GM23248 (cell line): Measurements from ENCODE around the gene POU2F1. TPM values are rescaled to one million over a fixed set of nuclear protein-coding genes. Genes with fewer than 3 reads are reported as not detected.

ENCODE experiments used
- DNase-seq: peaks from one replicate; pipeline ENCODE4 v3.0.0-alpha.2; 2015
- H2AFZ ChIP-seq: fragments of 200-600 bp; sonication (generic); 2 replicates; pipeline ENCODE4 v1.6.1; 2016; ENCODE audit warnings: antibody characterized with exemption
- H3F3A ChIP-seq: fragments of 200-600 bp; sonication (generic); 2 replicates; pipeline ENCODE4 v1.6.1; 2016; ENCODE audit warnings: mild to moderate bottlenecking, antibody characterized with exemption, mixed run types; ENCODE audit not compliant: insufficient read depth
- H3K27ac ChIP-seq: fragments of 200-600 bp; sonication (generic); 2 replicates; pipeline ENCODE4 v1.5.1; 2016; ENCODE audit warnings: mild to moderate bottlenecking
- H3K27me3 ChIP-seq: fragments of 200-600 bp; sonication (generic); replicated peaks from 2 replicates; pipeline ENCODE4 v1.6.1; 2016; ENCODE audit warnings: mild to moderate bottlenecking; ENCODE audit not compliant: insufficient read depth
- H3K36me3 ChIP-seq: fragments of 200-600 bp; sonication (generic); 2 replicates; pipeline ENCODE4 v1.6.1; 2016; ENCODE audit warnings: low read depth, mild to moderate bottlenecking
- H3K4me1 ChIP-seq: fragments of 200-600 bp; sonication (generic); 2 replicates; pipeline ENCODE4 v1.6.1; 2016; ENCODE audit warnings: mild to moderate bottlenecking; ENCODE audit not compliant: insufficient read depth
- H3K4me2 ChIP-seq: fragments of 200-600 bp; sonication (generic); one replicate; pipeline ENCODE4 v1.6.1; 2016; ENCODE audit warnings: mild to moderate bottlenecking; ENCODE audit not compliant: unreplicated experiment
- H3K4me3 ChIP-seq: fragments of 200-600 bp; sonication (generic); 2 replicates; pipeline ENCODE4 v1.5.1; 2016; ENCODE audit warnings: mild to moderate bottlenecking
- H3K79me2 ChIP-seq: fragments of 200-600 bp; sonication (generic); 2 replicates; pipeline ENCODE4 v1.6.1; 2016; ENCODE audit warnings: mild to moderate bottlenecking; ENCODE audit not compliant: insufficient read depth
- H3K9ac ChIP-seq: fragments of 200-600 bp; sonication (generic); 2 replicates; pipeline ENCODE4 v1.6.1; 2016; ENCODE audit warnings: mild to moderate bottlenecking
- H3K9me2 ChIP-seq: fragments of 200-600 bp; sonication (generic); 2 replicates; pipeline ENCODE4 v1.6.1; 2016; ENCODE audit warnings: mixed run types, mild to moderate bottlenecking, moderate library complexity; ENCODE audit not compliant: insufficient read depth
- H3K9me3 ChIP-seq: fragments of 200-600 bp; sonication (generic); one replicate; pipeline ENCODE4 v1.6.1; 2017; ENCODE audit warnings: low read depth
- H4K20me1 ChIP-seq: fragments of 200-600 bp; sonication (generic); 2 replicates; pipeline ENCODE4 v1.6.0; 2016; ENCODE audit not compliant: insufficient read depth
- EZH2 ChIP-seq: fragments of 200-600 bp; sonication (generic); IDR thresholded peaks from 2 replicates; pipeline ENCODE4 v1.6.1; 2018; ENCODE audit warnings: antibody characterized with exemption, mild to moderate bottlenecking; ENCODE audit not compliant: insufficient read depth, poor library complexity, severe bottlenecking
- EZH2phosphoT487 ChIP-seq: fragments of 200-600 bp; sonication (generic); IDR thresholded peaks from 2 replicates; pipeline ENCODE4 v1.6.1; 2018; ENCODE audit warnings: antibody characterized with exemption, moderate library complexity, mild to moderate bottlenecking, low read depth; ENCODE audit not compliant: insufficient read depth
- WGBS, 2 experiments: methylation state at CpG; one replicate each; pipeline ENCODE4 v1.1.6; 2015 to 2017; ENCODE audit warnings: low lambda C conversion rate in 2 of 2, low coverage in 1 of 2; ENCODE audit errors: missing lambda C conversion rate in 2 of 2; 5-methylcytosine and 5-hydroxymethylcytosine counted together
- in situ Hi-C: fragments of 300-500 bp; cut with MboI; formaldehyde crosslinking; loops from 2 replicates; pipeline ENCODE4 v1.15.0; 2020
- polyA plus RNA-seq: library from polyadenylated mRNA; unstranded; fragments of >200 nt; fragmentation: Nextera tagmentation; extraction: Ambion mirVana; gene quantifications from 2 replicates; pipeline ENCODE4 v1.2.1, GENCODE V29; 2016
- total RNA-seq: library from RNA; depleted of rRNA; stranded (reverse); fragments of >200 nt; shearing (Covaris generic); gene quantifications from 2 replicates; pipeline ENCODE4 v1.2.3, GENCODE V29; 2014

Gene POU2F1
- total and polyA plus RNA-seq, 2 experiments from 2014 or later: 3.4 to 3.7 TPM

- H3K9me2 ChIP-seq: no peaks in the 10 kb centered on the region
- in situ Hi-C loops: no loop called here
- H3K4me2 ChIP-seq: no peak overlapping the region
- H3K27me3 ChIP-seq: no peaks in the 10 kb centered on the region
- H3K4me1 ChIP-seq: 0 out of 2 replicates have a peak, but pooled peaks cover 7% of the 10 kb centered on the region
- H4K20me1 ChIP-seq: no peaks in the 10 kb centered on the region
- no peaks in the 10 kb centered on the region for H3F3A ChIP-seq
- no peaks in the 10 kb centered on the region for H3K9me3 ChIP-seq
- WGBS, 2 experiments: 4 to 6% methylated on average over 1 of the region's 1 CpG
- H3K27ac ChIP-seq: no peak overlapping the region
- no peak overlapping the region for H3K9ac ChIP-seq
- H3K79me2 ChIP-seq: no peaks in the 10 kb centered on the region
- H3K4me3 ChIP-seq: no peak overlapping the region
- DNase-seq: peak; percentile 22
- no peak overlapping the region for H2AFZ ChIP-seq
- no peak for TF ChIP-seq EZH2phosphoT487
- TF ChIP-seq EZH2: no peak
- no peaks in the 10 kb centered on the region for H3K36me3 ChIP-seq
Observed at GRCh38 chr1:167332503-167332902, 111.8 kb downstream of the POU2F1 start.

DNA sequence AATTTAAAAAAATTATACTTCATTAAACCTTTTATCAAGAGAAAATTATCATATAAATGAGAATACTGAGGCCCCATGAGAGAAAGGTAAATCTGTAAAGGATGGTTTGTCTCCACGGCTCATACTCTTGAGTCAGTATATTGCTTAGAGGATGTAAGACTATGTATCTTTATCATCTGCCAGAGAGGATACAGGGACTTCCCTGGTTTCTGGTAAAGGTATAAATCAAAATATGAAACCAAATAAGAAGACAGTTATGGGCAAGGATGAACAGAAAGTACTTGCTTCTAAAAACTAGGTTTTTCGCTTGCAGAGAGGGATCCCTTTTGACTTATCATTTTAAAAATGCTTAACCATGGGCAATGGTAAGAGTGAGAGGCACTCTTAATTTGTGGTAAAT lies 112.4 kb downstream of the POU2F1 start:
- H3K9me2 ChIP-seq: no peaks in the 10 kb centered on the region
- H3K4me3 ChIP-seq: no peak overlapping the region
- no peaks in the 10 kb centered on the region for H3F3A ChIP-seq
- H3K9ac ChIP-seq: no peak overlapping the region
- H2AFZ ChIP-seq: no peak overlapping the region
- in situ Hi-C loops: no loop called here
- H3K79me2 ChIP-seq: no peaks in the 10 kb centered on the region
- H3K9me3 ChIP-seq: no peaks in the 10 kb centered on the region
- no peak for DNase-seq
- no peak overlapping the region for H3K27ac ChIP-seq
- no peak for TF ChIP-seq EZH2phosphoT487
- TF ChIP-seq EZH2: no peak
- H3K27me3 ChIP-seq: no peaks in the 10 kb centered on the region
- WGBS, 2 experiments: 98 to 100% methylated on average over 2 of the region's 2 CpGs
- H3K4me2 ChIP-seq: no peak overlapping the region
- no peaks in the 10 kb centered on the region for H4K20me1 ChIP-seq
- H3K4me1 ChIP-seq: 0 out of 2 replicates have a peak, but pooled peaks cover 7% of the 10 kb centered on the region
- H3K36me3 ChIP-seq: no peaks in the 10 kb centered on the region

DNA sequence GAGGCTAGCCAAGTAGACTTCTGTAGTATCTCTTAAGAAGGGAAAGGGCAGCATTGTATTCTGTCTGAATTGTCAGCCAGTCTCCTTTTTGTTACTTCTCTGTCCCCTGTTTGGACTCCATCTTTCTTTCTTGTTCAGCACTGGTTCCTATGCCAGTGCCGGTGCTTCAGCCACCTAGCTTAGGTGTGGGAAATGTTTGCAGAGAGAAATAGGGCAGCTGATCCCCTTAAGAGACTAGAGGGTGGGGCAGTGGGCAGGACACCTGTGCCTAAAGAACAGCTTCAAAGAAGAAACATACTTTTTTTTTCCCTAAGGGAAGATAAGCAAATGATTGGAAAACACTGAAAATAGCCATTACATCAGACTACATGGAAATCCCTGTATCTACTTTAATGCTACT lies 113.0 kb downstream of the POU2F1 start:
- no peaks in the 10 kb centered on the region for H3K36me3 ChIP-seq
- no peak overlapping the region for H3K27ac ChIP-seq
- no peaks in the 10 kb centered on the region for H3K27me3 ChIP-seq
- no peak overlapping the region for H3K4me3 ChIP-seq
- no peak overlapping the region for H3K4me2 ChIP-seq
- no peak for TF ChIP-seq EZH2phosphoT487
- TF ChIP-seq EZH2: no peak
- DNase-seq: no peak
- H3K79me2 ChIP-seq: no peaks in the 10 kb centered on the region
- H3K4me1 ChIP-seq: 0 out of 2 replicates have a peak, but pooled peaks cover 7% of the 10 kb centered on the region
- H3K9ac ChIP-seq: no peak overlapping the region
- no peaks in the 10 kb centered on the region for H3K9me3 ChIP-seq
- H3K9me2 ChIP-seq: no peaks in the 10 kb centered on the region
- 88 to 96% methylated on average over 1 of the region's 1 CpG for WGBS, 2 experiments
- H3F3A ChIP-seq: no peaks in the 10 kb centered on the region
- H4K20me1 ChIP-seq: no peaks in the 10 kb centered on the region
- H2AFZ ChIP-seq: no peak overlapping the region
- in situ Hi-C loops: no loop called here

DNA sequence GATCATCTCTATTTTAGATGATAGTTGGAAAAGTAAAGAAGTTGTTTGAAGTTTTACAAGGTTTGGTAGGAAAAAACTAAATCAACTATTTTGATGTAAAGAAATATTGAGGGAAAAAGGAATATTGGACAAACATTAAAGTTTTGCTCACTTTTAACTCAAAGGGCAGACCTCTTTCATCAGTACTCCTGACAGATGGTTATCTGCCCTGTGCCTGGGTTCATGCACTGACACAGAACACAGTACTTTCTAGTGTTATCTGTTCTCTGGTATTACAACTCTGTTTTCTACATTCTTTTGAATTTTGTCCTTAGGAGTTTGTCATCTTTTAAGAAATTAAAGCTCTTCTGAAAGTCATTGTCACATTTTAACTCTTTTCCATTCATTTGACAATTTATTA lies 118.7 kb downstream of the POU2F1 start:
- H2AFZ ChIP-seq: no peak overlapping the region
- H3K9me3 ChIP-seq: no peaks in the 10 kb centered on the region
- no peak overlapping the region for H3K4me3 ChIP-seq
- in situ Hi-C loops: no loop called here
- H3K27me3 ChIP-seq: no peaks in the 10 kb centered on the region
- no peak for TF ChIP-seq EZH2
- TF ChIP-seq EZH2phosphoT487: no peak
- no peaks in the 10 kb centered on the region for H3K36me3 ChIP-seq
- H3K9ac ChIP-seq: no peak overlapping the region
- H3K4me2 ChIP-seq: no peak overlapping the region
- no peaks in the 10 kb centered on the region for H3F3A ChIP-seq
- H3K9me2 ChIP-seq: no peaks in the 10 kb centered on the region
- no peak overlapping the region for H3K27ac ChIP-seq
- H3K4me1 ChIP-seq: no peaks in the 10 kb centered on the region
- no peaks in the 10 kb centered on the region for H4K20me1 ChIP-seq
- DNase-seq: no peak
- H3K79me2 ChIP-seq: no peaks in the 10 kb centered on the region

GRCh38 chr1:167342846-167343245 lies 122.2 kb downstream of the POU2F1 start:
- no peak for TF ChIP-seq EZH2phosphoT487
- TF ChIP-seq EZH2: no peak
- 94 to 98% methylated on average over 3 of the region's 3 CpGs for WGBS, 2 experiments

More at GRCh38 chr1:167342846-167343245, 122.2 kb downstream of the POU2F1 start:
- no peaks in the 10 kb centered on the region for H3F3A ChIP-seq
- no peaks in the 10 kb centered on the region for H3K27me3 ChIP-seq
- H3K9ac ChIP-seq: no peak overlapping the region
- no peak overlapping the region for H2AFZ ChIP-seq
- no peaks in the 10 kb centered on the region for H4K20me1 ChIP-seq
- no peak overlapping the region for H3K27ac ChIP-seq
- H3K9me3 ChIP-seq: no peaks in the 10 kb centered on the region
- in situ Hi-C loops: no loop called here
- H3K36me3 ChIP-seq: no peaks in the 10 kb centered on the region
- no peaks in the 10 kb centered on the region for H3K4me1 ChIP-seq
- DNase-seq: no peak
- H3K79me2 ChIP-seq: no peaks in the 10 kb centered on the region
- H3K9me2 ChIP-seq: no peaks in the 10 kb centered on the region
- no peak overlapping the region for H3K4me2 ChIP-seq
- no peak overlapping the region for H3K4me3 ChIP-seq
